Gastrocnemius medialis (tissue), 4 donors: ENCODE results near the gene BLTP3A. TPM values are rescaled to one million over a fixed set of nuclear protein-coding genes. Genes with fewer than 3 reads are reported as not detected.

Experiments used
- ATAC-seq, 2 donors: fragments of 150-250 bp; one replicate each; pipeline ENCODE4 v1.9.1; 2016
- DNase-seq, 2 donors: peaks; one replicate each; pipeline ENCODE4 v3.0.0-alpha.2; 2019
- H3K27ac ChIP-seq, 4 donors: fragments of 200-600 bp; sonication (generic); 1 replicate in 1 of 4; 2 replicates in 3 of 4; pipeline ENCODE4 v1.5.1; 2016 to 2018; ENCODE audit warnings: mild to moderate bottlenecking in 2 of 4, moderate library complexity in 1 of 4
- H3K27me3 ChIP-seq, 3 donors: fragments of 200-600 bp; sonication (generic) in 2 of 3; 1 replicate in 1 of 3; 2 replicates in 2 of 3; pipeline versions ENCODE4 v1.5.1 to v1.6.0; 2016 to 2019; ENCODE audit warnings: mild to moderate bottlenecking in 1 of 3, moderate library complexity in 1 of 3
- H3K36me3 ChIP-seq, 2 donors: fragments of 200-600 bp; sonication (generic) in 1 of 2; one replicate each; pipeline ENCODE4 v1.5.1; 2017 to 2018
- H3K4me1 ChIP-seq, 2 donors: fragments of 200-600 bp; sonication (generic) in 1 of 2; one replicate each; pipeline ENCODE4 v1.5.1; 2016 to 2017; ENCODE audit warnings: mild to moderate bottlenecking in 2 of 2
- H3K4me3 ChIP-seq, 4 donors: fragments of 200-600 bp; sonication (generic) in 3 of 4; 1 replicate in 1 of 4; 2 replicates in 3 of 4; pipeline ENCODE4 v1.5.1; 2016 to 2019; ENCODE audit warnings: mild to moderate bottlenecking in 2 of 4
- H3K9me3 ChIP-seq, 3 donors: fragments of 200-600 bp; sonication (generic) in 2 of 3; 1 replicate in 1 of 3; 2 replicates in 2 of 3; pipeline ENCODE4 v1.5.1; 2016 to 2019
- POLR2A ChIP-seq, 2 donors: fragments of 450-650 bp; IDR thresholded peaks; one replicate each; pipeline ENCODE4 v1.6.1; 2017; ENCODE audit warnings: antibody characterized with exemption in 2 of 2, mild to moderate bottlenecking in 2 of 2, moderate library complexity in 2 of 2
- in situ Hi-C, 4 donors: fragments of 200-750 bp; cut with MboI; loops; one replicate each; pipeline versions ENCODE4 v1.15.0 to v1.8.0; 2017; ENCODE audit warnings: low sequenced_read_pairs in 4 of 4
- intact Hi-C: fragments of 100-400 bp; cut with DNase I; formaldehyde crosslinking; loops from one replicate; pipeline ENCODE4 v1.15.1; 2023; ENCODE audit warnings: low total_unique reads
- total RNA-seq, 4 donors: library from RNA; depleted of rRNA; stranded (reverse); fragments of >200 nt; gene quantifications; one replicate each; pipeline versions ENCODE4 v1.1.0 to v1.2.3, GENCODE V29; 2016
- TF ChIP-seq, protein P1 (sequence below), 5 experiments: fragments of 450-650 bp in 3 of 5; fragments of 200-600 bp in 2 of 5; sonication (generic) in 2 of 5; IDR thresholded peaks in 4 of 5; conservative IDR thresholded peaks in 1 of 5; 1 replicate in 4 of 5; 2 replicates in 1 of 5; pipeline ENCODE4 v1.5.1; 2016 to 2019; ENCODE audit warnings: antibody characterized with exemption in 5 of 5, mild to moderate bottlenecking in 3 of 5, moderate library complexity in 3 of 5

The BLTP3A gene
- total RNA-seq, 4 donors from 2014 or later: 19.9 to 36.0 (median 23.2) TPM

DNA sequence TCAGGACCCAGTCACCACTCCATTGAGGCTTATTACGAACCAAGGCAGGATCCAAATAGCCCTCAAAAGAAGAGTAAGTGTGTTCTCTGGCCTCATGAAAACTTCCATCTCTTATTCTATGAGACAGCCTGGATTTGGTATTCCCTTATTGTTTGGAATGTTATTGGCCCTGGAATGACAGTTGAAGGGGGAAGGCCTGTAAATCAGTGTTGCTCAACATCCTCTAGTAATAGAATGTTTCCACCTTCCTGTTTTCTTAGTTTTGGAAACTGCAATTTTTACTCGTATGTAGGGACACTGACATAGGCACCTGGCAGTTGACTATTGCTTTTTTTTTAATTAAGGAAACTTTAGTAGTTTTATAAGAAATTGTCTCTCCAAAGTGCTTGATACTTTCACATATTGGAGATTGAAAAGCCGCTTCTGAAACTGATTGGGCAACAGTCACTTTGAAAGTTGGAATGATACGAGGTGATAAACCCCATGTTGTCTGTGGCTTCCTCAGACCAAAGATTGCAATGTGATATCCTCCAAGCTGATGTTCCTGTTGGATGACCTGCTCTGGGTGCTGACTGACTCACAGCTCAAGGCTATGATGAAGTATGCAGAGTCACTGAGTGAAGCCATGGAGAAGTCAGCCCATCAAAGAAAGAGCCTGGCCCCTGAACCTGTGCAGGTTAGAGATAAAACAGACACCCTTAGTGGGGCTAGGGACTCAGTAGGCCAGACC lies 43.1 kb downstream of the BLTP3A start:
- intact Hi-C loops (no loop called here), in situ Hi-C loops (no loop called here)
- Histone ChIP-seq H3K4me3 (no peak overlapping the region), H3K36me3 (peaks cover 7 to 22% of the 10 kb centered on the region in 2 donors), H3K4me1 (peaks cover 0 to 15% of the 10 kb centered on the region in 2 donors), H3K9me3 (no peaks in the 10 kb centered on the region), H3K27ac (peak overlapping the region; percentile 49 to 76 (median 72)), H3K27me3 (no peaks in the 10 kb centered on the region)
- ATAC-seq (peak; percentile 97 to 99), DNase-seq (peak; percentile 40 to 53)
- no peak for TF ChIP-seq POLR2A (IDR thresholded peaks at IDR 0.05)
- TF ChIP-seq, protein P1, sequence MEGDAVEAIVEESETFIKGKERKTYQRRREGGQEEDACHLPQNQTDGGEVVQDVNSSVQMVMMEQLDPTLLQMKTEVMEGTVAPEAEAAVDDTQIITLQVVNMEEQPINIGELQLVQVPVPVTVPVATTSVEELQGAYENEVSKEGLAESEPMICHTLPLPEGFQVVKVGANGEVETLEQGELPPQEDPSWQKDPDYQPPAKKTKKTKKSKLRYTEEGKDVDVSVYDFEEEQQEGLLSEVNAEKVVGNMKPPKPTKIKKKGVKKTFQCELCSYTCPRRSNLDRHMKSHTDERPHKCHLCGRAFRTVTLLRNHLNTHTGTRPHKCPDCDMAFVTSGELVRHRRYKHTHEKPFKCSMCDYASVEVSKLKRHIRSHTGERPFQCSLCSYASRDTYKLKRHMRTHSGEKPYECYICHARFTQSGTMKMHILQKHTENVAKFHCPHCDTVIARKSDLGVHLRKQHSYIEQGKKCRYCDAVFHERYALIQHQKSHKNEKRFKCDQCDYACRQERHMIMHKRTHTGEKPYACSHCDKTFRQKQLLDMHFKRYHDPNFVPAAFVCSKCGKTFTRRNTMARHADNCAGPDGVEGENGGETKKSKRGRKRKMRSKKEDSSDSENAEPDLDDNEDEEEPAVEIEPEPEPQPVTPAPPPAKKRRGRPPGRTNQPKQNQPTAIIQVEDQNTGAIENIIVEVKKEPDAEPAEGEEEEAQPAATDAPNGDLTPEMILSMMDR (IDR thresholded peaks at IDR 0.05 in 4 of 5, conservative IDR thresholded peaks at IDR 0.05 in 1 of 5): no peak

DNA sequence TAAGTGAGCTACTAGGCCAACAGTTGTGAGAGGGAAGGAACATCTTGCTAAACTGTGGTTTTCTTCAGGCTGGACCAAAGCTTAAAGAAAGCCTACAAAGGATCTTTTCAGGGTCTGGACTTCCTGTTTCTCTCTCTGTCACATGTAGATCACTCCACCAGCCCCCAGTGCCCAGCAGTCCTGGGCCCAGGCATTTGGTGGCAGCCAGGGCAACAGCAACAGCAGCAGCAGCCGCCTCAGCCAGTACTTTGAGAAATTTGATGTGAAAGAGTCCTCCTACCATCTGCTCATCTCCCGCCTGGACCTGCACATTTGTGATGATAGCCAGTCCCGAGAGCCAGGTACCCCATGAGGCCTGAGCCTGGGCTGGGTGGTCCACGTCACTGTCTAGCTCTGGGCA lies 44.1 kb downstream of the BLTP3A start:
- Histone ChIP-seq H3K36me3 (peaks cover 7 to 22% of the 10 kb centered on the region in 2 donors), H3K9me3 (no peaks in the 10 kb centered on the region), H3K27ac (peak overlapping the region; percentile 49 to 76 (median 72)), H3K27me3 (no peaks in the 10 kb centered on the region), H3K4me3 (no peak overlapping the region), H3K4me1 (peaks cover 0 to 17% of the 10 kb centered on the region in 2 donors)
- in situ Hi-C loops (no loop called here), intact Hi-C loops (no loop called here)
- DNase-seq (no peak), ATAC-seq (no peak)
- TF ChIP-seq, protein P1 (IDR thresholded peaks at IDR 0.05 in 4 of 5, conservative IDR thresholded peaks at IDR 0.05 in 1 of 5): no peak
- TF ChIP-seq POLR2A (IDR thresholded peaks at IDR 0.05): no peak

DNA sequence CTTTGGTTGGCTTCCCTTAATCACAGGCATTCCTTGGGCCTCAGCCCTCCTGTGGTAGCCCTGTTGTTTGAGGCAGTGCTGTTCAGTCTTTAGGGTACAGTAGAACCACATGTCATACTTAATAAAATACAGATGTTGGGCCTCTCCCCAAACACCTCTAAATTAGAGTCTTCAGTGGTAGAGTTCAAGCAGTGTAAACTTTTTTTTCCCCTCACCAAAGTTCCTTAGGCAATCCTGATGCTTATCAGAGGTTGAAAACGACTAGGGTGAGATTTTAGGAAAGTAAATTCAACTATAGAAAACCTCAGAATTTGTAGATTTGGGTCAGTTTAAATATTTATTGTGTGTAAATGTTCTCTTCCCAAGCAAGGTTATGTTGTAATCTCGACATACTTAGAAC lies 44.6 kb downstream of the BLTP3A start:
- Histone ChIP-seq H3K27me3 (no peaks in the 10 kb centered on the region), H3K4me1 (peaks cover 0 to 17% of the 10 kb centered on the region in 2 donors), H3K9me3 (no peaks in the 10 kb centered on the region), H3K4me3 (no peak overlapping the region), H3K36me3 (peaks cover 7 to 22% of the 10 kb centered on the region in 2 donors), H3K27ac (peak overlapping the region in 3 of 4 donors; percentile 71 to 76 (median 72))
- intact Hi-C loops: no loop called here
- DNase-seq (no peak), ATAC-seq (no peak)
- in situ Hi-C loops: no loop called here
- no peak for TF ChIP-seq POLR2A (IDR thresholded peaks at IDR 0.05)
- TF ChIP-seq, protein P1 (IDR thresholded peaks at IDR 0.05 in 4 of 5, conservative IDR thresholded peaks at IDR 0.05 in 1 of 5): no peak

DNA sequence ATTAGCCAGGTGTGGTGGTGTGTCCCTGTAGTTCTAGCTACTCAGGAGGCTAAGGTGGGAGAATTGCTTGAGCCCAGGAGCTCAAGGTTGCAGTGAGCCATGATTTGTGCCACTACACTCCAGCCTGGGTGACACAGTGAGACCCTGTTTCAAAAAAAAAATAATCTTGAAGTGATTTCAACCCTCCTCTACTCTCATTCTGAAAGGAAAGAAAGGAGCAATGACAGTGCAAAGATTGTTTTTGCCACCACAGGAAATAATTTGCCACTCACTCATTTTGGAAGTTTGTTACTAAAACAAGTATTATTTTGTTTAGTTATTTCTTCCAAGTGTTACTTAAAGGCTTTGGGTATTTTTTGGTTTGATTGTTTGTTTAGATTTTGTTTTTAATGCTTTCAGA lies 45.6 kb downstream of the BLTP3A start:
- H3K9me3 ChIP-seq: no peaks in the 10 kb centered on the region
- no peak for TF ChIP-seq POLR2A (IDR thresholded peaks at IDR 0.05)
- TF ChIP-seq, protein P1 (IDR thresholded peaks at IDR 0.05 in 4 of 5, conservative IDR thresholded peaks at IDR 0.05 in 1 of 5): no peak
- intact Hi-C loops: no loop called here
- ATAC-seq (no peak), DNase-seq (no peak)
- H3K4me3 ChIP-seq: no peak overlapping the region
- peaks cover 7 to 22% of the 10 kb centered on the region in 2 donors for H3K36me3 ChIP-seq
- H3K27me3 ChIP-seq: no peaks in the 10 kb centered on the region
- in situ Hi-C loops: no loop called here
- no peak overlapping the region for H3K27ac ChIP-seq
- H3K4me1 ChIP-seq: peaks cover 0 to 17% of the 10 kb centered on the region in 2 donors
